K562 (cell line): Measurements from ENCODE around the gene ANKRD44.

Experiments
- ARHGAP35 ChIP-seq: fragments of 450-650 bp; IDR thresholded peaks from 2 replicates; pipeline ENCODE4 v1.6.1; 2018; ENCODE audit not compliant: partially characterized antibody
- SP1 ChIP-seq: sonication (generic); formaldehyde crosslinking; IDR thresholded peaks from 2 replicates; pipeline ENCODE4 v1.8.1; 2022; ENCODE audit warnings: mild to moderate bottlenecking, missing genetic modification reagents
- TF ChIP-seq, protein P1 (sequence below), 3 experiments: IDR thresholded peaks in 2 of 3; conservative IDR thresholded peaks in 1 of 3; 2 replicates each; pipeline ENCODE4 v1.5.1; 2011 to 2012; ENCODE audit warnings: low read length in 3 of 3, mild to moderate bottlenecking in 3 of 3, control low read depth in 2 of 3, improper control_type of control experiment in 1 of 3, inconsistent platforms in 1 of 3, low read depth in 1 of 3, mixed read lengths in 1 of 3, moderate library complexity in 1 of 3; ENCODE audit not compliant: insufficient read depth in 2 of 3

DNA sequence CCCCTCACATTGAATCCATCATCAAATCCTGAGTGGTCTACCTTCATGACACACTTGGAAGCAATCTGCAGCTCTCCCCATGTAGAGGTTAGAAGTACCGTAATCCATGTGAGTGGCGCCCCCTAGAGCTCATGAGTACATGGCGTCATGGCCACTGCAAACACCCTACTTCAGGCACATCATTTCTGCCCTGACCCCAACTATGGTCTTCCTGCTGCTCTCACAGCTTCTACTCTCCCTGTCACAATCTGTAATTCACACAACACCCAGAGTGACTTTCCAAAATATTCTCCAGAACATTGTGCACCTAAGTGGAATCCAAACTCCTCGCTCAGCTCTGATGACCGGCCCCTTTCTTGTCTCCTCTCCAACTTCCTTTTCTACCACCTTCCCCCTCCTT, 141.9 kb downstream of the ANKRD44 start:
- TF ChIP-seq SP1 (CRISPR knock-in tag) (no peak), ARHGAP35 (no peak)
- TF ChIP-seq, protein P1, sequence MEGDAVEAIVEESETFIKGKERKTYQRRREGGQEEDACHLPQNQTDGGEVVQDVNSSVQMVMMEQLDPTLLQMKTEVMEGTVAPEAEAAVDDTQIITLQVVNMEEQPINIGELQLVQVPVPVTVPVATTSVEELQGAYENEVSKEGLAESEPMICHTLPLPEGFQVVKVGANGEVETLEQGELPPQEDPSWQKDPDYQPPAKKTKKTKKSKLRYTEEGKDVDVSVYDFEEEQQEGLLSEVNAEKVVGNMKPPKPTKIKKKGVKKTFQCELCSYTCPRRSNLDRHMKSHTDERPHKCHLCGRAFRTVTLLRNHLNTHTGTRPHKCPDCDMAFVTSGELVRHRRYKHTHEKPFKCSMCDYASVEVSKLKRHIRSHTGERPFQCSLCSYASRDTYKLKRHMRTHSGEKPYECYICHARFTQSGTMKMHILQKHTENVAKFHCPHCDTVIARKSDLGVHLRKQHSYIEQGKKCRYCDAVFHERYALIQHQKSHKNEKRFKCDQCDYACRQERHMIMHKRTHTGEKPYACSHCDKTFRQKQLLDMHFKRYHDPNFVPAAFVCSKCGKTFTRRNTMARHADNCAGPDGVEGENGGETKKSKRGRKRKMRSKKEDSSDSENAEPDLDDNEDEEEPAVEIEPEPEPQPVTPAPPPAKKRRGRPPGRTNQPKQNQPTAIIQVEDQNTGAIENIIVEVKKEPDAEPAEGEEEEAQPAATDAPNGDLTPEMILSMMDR (IDR thresholded peaks at IDR 0.05 in 2 of 3, conservative IDR thresholded peaks at IDR 0.05 in 1 of 3; ENCODE audit: insufficient read depth in 2 of 3, low read depth in 1 of 3, low read length in 3 of 3), result peak; percentile 56 to 62 (median 61); a peak in 5 of 6 replicates
